ENCODE data around the gene USP7.
A peak's percentile ranks its signal among the peaks of the same experiment; 100 is the strongest.
"Not testable (repeated sequence)": the region's sequence is repeated elsewhere in the genome, so short reads cannot be mapped to it uniquely, and the experiment has no call there.

Gene USP7

DNA sequence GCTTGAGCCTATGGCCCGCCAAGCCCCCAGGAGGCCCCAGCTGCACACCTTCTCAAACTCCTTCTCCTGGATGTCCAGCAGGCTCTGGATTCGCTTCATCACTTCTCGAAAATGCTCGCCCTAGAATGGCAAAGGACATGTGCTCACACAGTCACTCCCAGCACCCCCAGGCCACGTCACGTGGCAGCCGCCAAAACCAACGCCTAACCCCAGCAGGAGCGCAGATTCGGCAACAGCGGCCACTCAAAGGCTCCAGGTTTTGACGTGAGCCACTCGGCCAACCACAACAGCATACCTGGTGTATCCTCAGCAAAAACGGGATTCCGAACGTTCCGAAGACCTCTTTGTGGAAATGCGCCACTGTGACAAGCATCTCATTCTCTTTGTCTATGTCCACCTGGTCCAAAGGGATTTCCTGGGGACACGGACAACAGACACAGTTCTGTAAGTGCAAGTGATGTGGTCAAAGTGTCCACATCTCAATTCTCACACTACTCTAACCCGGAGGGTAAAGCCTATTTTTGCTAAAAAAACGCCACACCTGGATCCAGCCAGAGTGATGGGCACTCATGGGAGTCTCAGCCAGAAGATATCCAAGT lies 68.9 kb downstream of the USP7 start:
- DNase-seq: no peak

DNA sequence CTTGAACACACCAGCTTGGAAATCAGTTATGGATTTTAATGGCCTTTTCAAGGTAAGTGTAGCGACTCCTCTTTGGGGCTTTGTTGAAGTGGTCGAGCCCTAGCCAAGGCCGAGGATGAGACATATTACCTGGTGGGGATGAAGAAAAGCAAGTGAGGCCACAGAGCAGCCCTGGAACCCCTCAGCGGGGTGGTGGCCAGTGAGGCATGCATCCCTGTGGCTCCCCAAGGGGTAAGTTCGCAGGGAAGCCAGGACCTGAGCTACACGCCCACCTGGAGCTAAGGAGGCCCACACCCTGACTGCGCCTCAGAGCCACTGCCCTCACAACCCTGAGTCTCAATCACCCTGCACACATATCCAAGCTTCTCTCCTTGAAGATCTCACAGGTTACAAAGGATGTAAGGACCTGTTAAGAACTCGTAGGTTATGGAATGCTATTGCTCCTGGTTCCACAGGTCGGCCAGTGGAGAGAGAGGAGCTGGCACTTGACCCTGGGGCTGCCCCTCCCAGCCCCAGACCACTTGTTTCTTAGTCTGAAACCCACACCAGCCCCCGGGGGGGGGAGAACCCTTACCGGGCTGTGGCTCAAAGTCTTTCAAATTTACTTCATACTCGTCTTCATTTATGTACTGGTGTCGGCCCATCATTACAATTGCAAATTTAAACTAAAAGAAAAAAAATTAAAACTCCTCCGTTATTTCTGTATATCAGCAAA lies 69.6 kb downstream of the USP7 start:
- DNase-seq: no peak

GRCh38 chr16:8893426-8893825 lies 70.3 kb downstream of the USP7 start:
- no peak for DNase-seq

- DNase-seq: no peak
Measured at GRCh38 chr16:8892101-8892575, 71.6 kb downstream of the USP7 start.

DNA sequence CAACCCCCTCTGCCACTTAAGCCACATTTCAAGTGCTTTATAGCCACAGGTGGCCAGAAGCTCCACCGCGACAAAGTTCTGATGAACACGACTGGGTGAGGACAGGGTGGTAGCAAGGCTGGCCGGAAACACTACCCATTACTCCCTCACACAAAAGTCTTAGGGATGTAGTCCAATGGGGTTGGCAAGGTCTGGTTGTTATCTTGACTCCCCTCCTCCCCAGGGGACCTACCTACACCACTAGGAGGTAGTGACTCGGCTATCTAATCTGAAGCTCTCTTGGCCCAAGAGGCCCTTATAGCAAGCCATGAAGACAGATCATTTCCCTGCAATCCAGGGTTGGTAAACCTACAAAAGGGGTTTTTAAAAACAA lies 73.2 kb downstream of the USP7 start:
- no peak for DNase-seq

DNA sequence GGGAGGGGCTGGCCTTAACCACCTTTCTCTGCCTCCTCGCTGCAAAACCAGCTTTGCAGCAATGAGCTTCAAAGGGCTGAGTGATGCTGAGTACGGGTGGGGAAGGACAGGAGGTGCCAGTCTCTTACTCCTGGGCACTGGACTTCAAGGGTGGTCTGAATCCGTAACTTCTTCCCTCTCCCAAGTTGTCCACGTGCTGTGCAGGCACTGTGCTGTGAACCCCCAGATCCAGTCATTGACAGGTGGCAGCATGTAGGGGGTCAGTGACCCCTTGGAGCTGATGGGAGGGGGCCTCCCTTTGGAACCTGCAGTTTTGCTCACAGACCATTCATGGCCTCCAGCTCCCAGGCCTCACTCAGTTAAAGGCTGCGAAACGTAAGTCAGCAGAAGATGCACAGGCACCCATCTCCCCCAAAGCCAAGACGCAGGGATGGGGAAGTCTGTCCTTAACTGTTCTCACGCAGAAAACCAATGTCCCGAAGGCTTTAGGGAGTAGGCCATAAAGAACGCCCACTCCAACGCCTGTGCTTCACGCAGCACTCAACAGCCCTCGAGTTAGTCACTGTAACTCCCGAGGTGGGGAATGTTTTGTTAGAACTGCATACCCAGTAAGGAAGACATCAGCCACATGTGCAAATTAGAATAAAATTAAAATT lies 73.7 kb downstream of the USP7 start:
- DNase-seq: no peak

DNA sequence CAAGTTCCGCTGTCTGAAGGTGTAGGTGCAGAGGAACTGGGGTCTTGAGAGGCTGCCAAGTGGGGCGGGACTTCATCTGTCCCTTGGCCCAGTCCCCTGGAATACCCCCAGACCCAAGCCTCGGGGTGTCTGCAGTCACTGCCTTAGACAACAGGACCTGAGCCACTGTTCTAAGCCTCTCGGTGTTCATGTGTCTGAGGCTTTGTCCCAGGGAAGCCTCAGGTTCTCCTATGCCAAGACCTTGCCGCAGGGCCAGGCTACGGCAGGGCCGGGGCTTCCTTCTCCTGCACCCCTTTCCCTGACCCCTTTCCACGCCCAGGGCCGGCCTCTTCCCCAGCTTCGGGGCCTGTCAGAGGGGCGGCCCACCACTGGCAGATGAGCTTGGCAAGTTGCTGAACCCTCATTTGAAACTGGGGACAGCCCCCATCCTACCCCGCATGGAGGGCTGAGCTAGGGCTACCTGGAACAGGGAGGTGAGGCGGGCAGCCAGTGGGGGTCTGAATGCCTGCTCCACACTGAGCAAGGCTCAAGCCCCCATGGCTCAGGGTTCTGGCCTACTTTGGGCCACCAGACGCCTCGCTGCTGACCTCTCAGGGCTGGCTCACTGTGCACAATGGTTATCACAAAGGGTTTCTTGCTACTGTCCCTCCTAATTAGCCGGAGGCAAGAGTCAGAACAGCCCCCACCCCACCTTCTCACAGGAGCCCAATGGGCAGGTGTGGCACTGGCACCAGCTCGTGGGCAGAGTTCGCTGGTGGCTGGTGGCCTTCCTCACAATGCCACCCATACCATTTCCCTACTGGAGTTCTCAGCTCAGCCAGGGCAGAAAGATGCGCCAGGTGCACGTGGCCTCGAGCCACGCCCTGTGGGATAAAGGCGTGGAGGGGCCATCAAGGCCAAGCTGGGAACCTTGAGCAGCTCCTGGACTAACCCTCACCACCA lies 74.5 kb downstream of the USP7 start:
- DNase-seq: no peak

DNA sequence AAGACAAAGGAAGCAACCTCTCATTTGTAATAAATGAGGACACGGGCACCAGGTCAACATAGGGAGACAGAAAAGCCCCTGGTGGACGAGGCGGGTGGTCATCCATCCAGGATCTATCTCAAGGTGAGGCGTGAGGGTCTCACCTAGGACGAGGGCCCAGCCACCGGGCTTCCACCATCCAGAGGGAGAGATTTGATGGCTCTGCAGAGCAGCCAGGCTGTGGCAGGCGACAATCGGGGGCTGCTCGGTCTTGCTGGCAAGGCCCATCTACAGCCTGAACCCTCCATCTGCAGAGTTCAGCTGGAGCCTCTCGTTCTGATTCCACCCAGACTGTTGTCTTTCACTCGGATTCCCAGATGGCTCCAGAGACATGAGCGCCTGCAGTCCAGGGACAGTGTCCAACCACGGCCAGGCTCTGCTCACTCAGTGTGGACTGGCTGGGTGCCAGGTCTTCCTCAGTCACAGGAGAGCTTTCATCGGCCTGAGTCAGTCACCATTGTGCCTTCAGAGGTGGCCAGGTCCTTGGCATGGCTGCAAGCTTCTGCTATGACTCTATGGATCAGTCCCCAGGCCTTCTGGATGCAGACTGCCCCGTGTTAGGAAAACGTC lies 75.7 kb downstream of the USP7 start:
- peak; percentile 47 for DNase-seq

- no peak for DNase-seq
Measured at GRCh38 chr16:8887431-8887765, 76.3 kb downstream of the USP7 start.

DNA sequence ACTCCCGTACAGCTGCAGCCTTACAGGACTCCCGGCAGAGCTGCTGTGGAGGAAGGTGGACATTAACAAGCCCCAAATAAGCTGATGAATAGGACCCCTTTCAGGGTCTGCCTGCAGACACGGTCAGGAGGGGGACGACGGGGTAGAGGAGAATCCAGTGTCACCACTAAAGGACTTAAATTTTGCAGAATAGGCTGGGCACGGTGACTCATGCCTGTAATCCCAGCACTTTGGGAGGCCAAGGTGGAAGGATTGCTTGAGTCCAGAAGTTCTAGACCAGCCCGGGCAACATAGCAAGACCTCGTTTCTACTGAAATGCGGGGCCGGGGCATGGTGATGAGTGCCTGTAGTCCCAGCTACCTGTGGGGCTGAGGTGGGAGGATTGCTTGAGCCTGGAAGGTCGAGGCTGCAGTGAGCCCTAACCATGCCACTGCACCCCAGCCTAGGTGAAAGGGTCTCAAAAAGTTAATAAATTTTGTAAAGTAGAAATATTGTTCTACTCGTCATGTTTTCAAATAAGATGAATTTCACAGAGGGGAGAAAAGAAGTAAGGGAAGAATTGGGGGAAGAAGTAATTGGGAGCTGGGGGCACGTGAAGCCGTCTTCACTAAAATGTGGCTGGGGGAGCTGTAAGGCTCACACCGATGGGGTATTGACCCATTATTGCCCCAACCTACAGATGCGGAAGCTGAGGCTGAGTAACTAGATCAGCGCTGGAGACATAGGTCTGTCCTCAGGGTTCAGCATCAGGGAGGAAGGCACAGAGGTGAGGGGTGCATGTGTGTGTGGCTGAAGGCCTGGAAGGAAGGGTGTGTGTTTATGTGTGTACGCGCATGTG lies 76.9 kb downstream of the USP7 start:
- DNase-seq: no peak

- no peak for DNase-seq
Measured at GRCh38 chr16:8885674-8886592, 77.8 kb downstream of the USP7 start.

- DNase-seq: no peak
Measured at GRCh38 chr16:8882725-8883377, 80.9 kb downstream of the USP7 start.

DNA sequence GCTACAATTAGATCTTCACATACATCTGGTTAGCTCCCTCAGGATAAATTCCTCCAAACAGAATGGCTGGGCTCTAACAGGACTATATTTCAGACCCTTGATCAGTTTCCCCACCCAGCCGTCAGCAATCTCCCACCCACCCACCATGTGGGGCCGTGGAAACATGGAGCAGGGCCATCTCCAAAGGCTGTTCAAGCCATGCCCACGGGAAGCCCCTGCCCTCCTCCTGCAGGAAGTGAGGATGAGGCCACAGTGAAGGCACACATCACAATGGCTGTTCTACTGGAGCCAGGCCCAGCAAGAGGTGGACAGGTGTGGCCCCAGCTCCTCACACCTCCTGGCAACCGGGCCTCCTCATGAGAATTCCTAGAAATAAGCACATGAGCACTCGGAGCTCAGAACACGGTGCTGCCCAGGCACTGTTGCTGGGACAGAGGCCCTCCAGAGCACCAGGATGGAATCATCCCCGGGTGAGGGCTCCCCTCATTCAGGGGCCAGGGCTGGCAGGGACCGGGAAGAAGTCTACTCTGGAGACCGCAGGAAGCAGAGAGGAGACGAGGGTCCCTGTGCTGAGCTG lies 81.6 kb downstream of the USP7 start, which contains the start of gene LITAFD:
LITAFD (plus strand) TSS at position 311 of the 577 bp plus-strand sequence. CDS start 2,005 bp downstream, outside the sequence.
- DNase-seq: no peak

DNA sequence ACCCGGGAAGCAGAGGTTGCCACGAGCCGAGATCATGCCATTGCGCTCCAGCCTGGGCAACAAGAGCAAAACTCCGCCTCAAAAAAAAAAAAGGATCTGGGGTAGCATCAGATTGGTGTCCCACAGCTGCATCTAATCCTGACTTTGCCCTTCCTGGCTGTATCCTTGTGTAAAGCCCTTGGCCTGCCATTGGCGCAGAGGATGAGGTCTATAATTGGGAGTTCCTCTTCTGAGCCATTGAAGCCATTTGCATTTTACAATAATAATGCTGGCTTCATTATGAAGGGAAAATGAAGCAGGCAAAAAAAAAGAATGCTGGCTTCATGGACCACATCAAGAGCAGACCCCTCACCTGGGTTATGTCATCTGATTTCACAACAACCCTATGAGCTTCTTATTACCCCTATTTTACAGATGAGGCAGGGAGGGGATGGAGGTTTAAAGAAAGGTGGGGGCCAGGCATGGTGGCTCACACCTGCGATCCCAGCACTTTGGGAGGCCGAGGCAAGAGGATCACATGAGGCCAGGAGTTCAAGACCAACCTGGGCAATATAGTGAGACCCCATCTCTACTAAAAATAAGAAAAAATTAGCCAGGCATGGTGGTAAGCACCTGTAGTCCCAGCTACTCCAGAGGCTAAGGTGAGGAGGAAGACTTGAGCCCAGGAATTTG lies 82.7 kb downstream of the USP7 start:
- no peak for DNase-seq

- peak; percentile 94 for DNase-seq
Measured at GRCh38 chr16:8878523-8878911, 85.2 kb downstream of the USP7 start.

- no peak for DNase-seq
Measured at GRCh38 chr16:8877894-8878522, 85.7 kb downstream of the USP7 start.

GRCh38 chr16:8875317-8875716 lies 88.4 kb downstream of the USP7 start:
- DNase-seq: not testable (repeated sequence)

DNA sequence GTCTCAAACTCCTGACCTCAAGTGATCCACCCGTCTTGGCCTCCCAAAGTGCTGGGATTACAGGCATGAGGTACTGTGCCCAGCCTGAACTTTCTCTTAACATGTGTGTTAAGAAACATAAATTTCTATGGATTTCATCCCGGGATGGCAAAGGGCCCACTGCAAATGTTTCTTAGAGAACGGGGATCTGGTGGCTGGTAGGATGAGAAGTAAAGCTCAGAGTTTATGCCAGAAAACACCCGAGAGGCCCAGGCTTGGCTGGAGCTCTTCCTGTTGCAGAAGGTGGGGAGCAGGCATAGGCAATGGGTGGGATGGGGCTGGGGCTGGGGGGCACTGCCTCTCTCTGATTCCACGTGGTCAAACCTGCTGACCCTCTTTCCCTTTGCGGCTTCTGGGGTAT lies 89.3 kb downstream of the USP7 start:
- peak; percentile 57 for DNase-seq

GRCh38 chr16:8873866-8874195 lies 89.9 kb downstream of the USP7 start:
- not testable (repeated sequence) for DNase-seq
